Measurements from ENCODE around the gene TASOR. TPM values are rescaled to one million over a fixed set of nuclear protein-coding genes. Genes with fewer than 3 reads are reported as not detected.

Gene TASOR
- total and polyA plus RNA-seq, 8 donors = 12.7 to 32.1 (median 17.6) TPM

GRCh38 chr3:56673781-56674457 lies 9.1 kb downstream of the TASOR start:
- intact Hi-C loops (cut with DNase I) = no loop called here

GRCh38 chr3:56667973-56668579 lies 15.0 kb downstream of the TASOR start:
- Histone ChIP-seq H3K9me3 (no peaks in the 10 kb centered on the region), H3K27ac (no peak overlapping the region), H3K36me3 (peaks cover 6 to 51% (median 34%) of the 10 kb centered on the region in 3 donors), H3K4me3 (no peak overlapping the region), H3K27me3 (no peaks in the 10 kb centered on the region), H3K4me1 (no peaks in the 10 kb centered on the region)
- 67 to 77% methylated on average over 3 of the region's 3 CpGs for WGBS, 2 donors
- ATAC-seq (peak in 2 of 4 donors; percentile 17 to 21), FAIRE-seq (no peak), DNase-seq (no peak)
- no peak for TF ChIP-seq CTCF (IDR thresholded peaks at IDR 0.05)
- intact Hi-C loops (cut with DNase I) = no loop called here

More at GRCh38 chr3:56673781-56674457, 9.1 kb downstream of the TASOR start:
- peak in 1 of 4 donors; percentile 9 for ATAC-seq
- 62 to 74% methylated on average over 2 of the region's 2 CpGs for WGBS, 2 donors
- DNase-seq = no peak
- H3K9me3 ChIP-seq = no peaks in the 10 kb centered on the region
- H3K4me1 ChIP-seq = peaks cover 0 to 5% (median 0%) of the 10 kb centered on the region in 3 donors
- no peak overlapping the region for H3K27ac ChIP-seq
- H3K36me3 ChIP-seq = peaks cover 4 to 15% (median 6%) of the 10 kb centered on the region in 3 donors
- no peak overlapping the region for H3K4me3 ChIP-seq
- no peak for FAIRE-seq
- no peak for TF ChIP-seq CTCF (IDR thresholded peaks at IDR 0.05)
- no peaks in the 10 kb centered on the region for H3K27me3 ChIP-seq

GRCh38 chr3:56664823-56665222 lies 18.2 kb downstream of the TASOR start:
- no peak for FAIRE-seq
- Histone ChIP-seq H3K9me3 (no peaks in the 10 kb centered on the region), H3K4me1 (no peaks in the 10 kb centered on the region), H3K36me3 (peaks cover 6 to 77% (median 44%) of the 10 kb centered on the region in 3 donors), H3K4me3 (no peak overlapping the region), H3K27me3 (no peaks in the 10 kb centered on the region), H3K27ac (no peak overlapping the region)
- ATAC-seq = no peak
- 98 to 100% methylated on average over 2 of the region's 2 CpGs for WGBS, 2 donors
- TF ChIP-seq CTCF (IDR thresholded peaks at IDR 0.05) = no peak
- DNase-seq = no peak
- intact Hi-C loops (cut with DNase I) = no loop called here

GRCh38 chr3:56655709-56656108 lies 27.4 kb downstream of the TASOR start:
- no peaks in the 10 kb centered on the region for H3K9me3 ChIP-seq
- DNase-seq (no peak), ATAC-seq (no peak), FAIRE-seq (no peak)
- intact Hi-C loops (cut with DNase I) = no loop called here
- no peak overlapping the region for H3K4me3 ChIP-seq
- no peak overlapping the region for H3K27ac ChIP-seq
- H3K4me1 ChIP-seq = no peaks in the 10 kb centered on the region
- WGBS, 2 donors = 94 to 96% methylated on average over 1 of the region's 1 CpG
- peaks cover 0 to 48% (median 15%) of the 10 kb centered on the region in 3 donors for H3K36me3 ChIP-seq
- no peaks in the 10 kb centered on the region for H3K27me3 ChIP-seq
- no peak for TF ChIP-seq CTCF (IDR thresholded peaks at IDR 0.05)

GRCh38 chr3:56654460-56654859 lies 28.6 kb downstream of the TASOR start:
- intact Hi-C loops (cut with DNase I) = no loop called here
- WGBS, 2 donors = 84 to 88% methylated on average over 1 of the region's 1 CpG
- H3K4me3 ChIP-seq = no peak overlapping the region
- no peak for ATAC-seq
- no peaks in the 10 kb centered on the region for H3K4me1 ChIP-seq
- no peak for DNase-seq
- peaks cover 0 to 35% (median 7%) of the 10 kb centered on the region in 3 donors for H3K36me3 ChIP-seq
- FAIRE-seq = no peak
- no peaks in the 10 kb centered on the region for H3K9me3 ChIP-seq
- no peak overlapping the region for H3K27ac ChIP-seq
- no peaks in the 10 kb centered on the region for H3K27me3 ChIP-seq
- TF ChIP-seq CTCF (IDR thresholded peaks at IDR 0.05) = no peak
